ENCODE results near the gene ZNF414.

- no peak for TF ChIP-seq CTCF (IDR thresholded peaks at IDR 0.05; ENCODE audit: low read length)
- no peak for TF ChIP-seq EZH2 (IDR thresholded peaks at IDR 0.05; ENCODE audit: borderline replicate concordance, low read length)
Measured at GRCh38 chr19:8485561-8486371, 28.2 kb downstream of the ZNF414 start.
